Peyer's patch (tissue), 4 donors: ENCODE results near the gene RAB3B. TPM values are rescaled to one million over a fixed set of nuclear protein-coding genes. Genes with fewer than 3 reads are reported as not detected.

Source experiments
- DNase-seq, 3 donors: peaks; one replicate each; pipeline ENCODE4 v3.0.0-alpha.2; 2017 to 2019
- H3K27ac ChIP-seq, 4 donors: fragments of 200-600 bp; sonication (generic); one replicate each; pipeline ENCODE4 v1.5.1; 2016 to 2019
- H3K27me3 ChIP-seq, 2 donors: fragments of 200-600 bp; sonication (generic); one replicate each; pipeline ENCODE4 v1.5.1; 2019
- H3K36me3 ChIP-seq, 3 donors: fragments of 200-600 bp; sonication (generic); one replicate each; pipeline ENCODE4 v1.5.1; 2016 to 2019
- H3K4me1 ChIP-seq, 4 donors: fragments of 200-600 bp; sonication (generic); one replicate each; pipeline ENCODE4 v1.5.1; 2016 to 2019
- H3K4me3 ChIP-seq, 4 donors: fragments of 200-600 bp; sonication (generic); 1 replicate in 3 of 4; 2 replicates in 1 of 4; pipeline ENCODE4 v1.5.1; 2016 to 2019; ENCODE audit warnings: mild to moderate bottlenecking in 1 of 4
- H3K9me3 ChIP-seq, 4 donors: fragments of 200-600 bp; sonication (generic); one replicate each; pipeline ENCODE4 v1.5.1; 2016 to 2019; ENCODE audit warnings: mild to moderate bottlenecking in 1 of 4
- CTCF ChIP-seq, 6 experiments: fragments of 450-650 bp in 4 of 6; fragments of 200-600 bp in 2 of 6; sonication (generic) in 1 of 6; IDR thresholded peaks; one replicate each; pipeline ENCODE4 v1.5.1; 2017 to 2019; ENCODE audit warnings: antibody characterized with exemption in 6 of 6, mild to moderate bottlenecking in 3 of 6, moderate library complexity in 1 of 6
- POLR2A ChIP-seq, 2 donors: fragments of 450-650 bp; IDR thresholded peaks; one replicate each; pipeline ENCODE4 v1.5.1; 2017; ENCODE audit warnings: antibody characterized with exemption in 2 of 2, mild to moderate bottlenecking in 2 of 2, moderate library complexity in 2 of 2
- total RNA-seq, 4 donors: library from RNA; depleted of rRNA; stranded (reverse); fragments of >200 nt; gene quantifications; one replicate each; pipeline ENCODE4 v1.1.0, GENCODE V29; 2016

Gene RAB3B
- total RNA-seq, 4 donors from 2014 or later, result 0.83 to 1.6 (median 1.5) TPM

- H3K27ac ChIP-seq, result no peak overlapping the region
- no peaks in the 10 kb centered on the region for H3K36me3 ChIP-seq
- no peaks in the 10 kb centered on the region for H3K4me1 ChIP-seq
- no peaks in the 10 kb centered on the region for H3K27me3 ChIP-seq
- TF ChIP-seq POLR2A (IDR thresholded peaks at IDR 0.05), result no peak
- no peak for TF ChIP-seq CTCF (IDR thresholded peaks at IDR 0.05)
- H3K9me3 ChIP-seq, result no peaks in the 10 kb centered on the region
- H3K4me3 ChIP-seq, result no peak overlapping the region
- no peak for DNase-seq
Measured at GRCh38 chr1:51998701-51999100, 8.2 kb upstream of the RAB3B start.

- TF ChIP-seq POLR2A (IDR thresholded peaks at IDR 0.05) (no peak), CTCF (IDR thresholded peaks at IDR 0.05) (no peak)
- no peaks in the 10 kb centered on the region for H3K27me3 ChIP-seq
- DNase-seq, result no peak
- no peaks in the 10 kb centered on the region for H3K9me3 ChIP-seq
- H3K27ac ChIP-seq, result no peak overlapping the region
- no peaks in the 10 kb centered on the region for H3K36me3 ChIP-seq
- H3K4me3 ChIP-seq, result no peak overlapping the region
- H3K4me1 ChIP-seq, result no peaks in the 10 kb centered on the region
Measured at GRCh38 chr1:51997974-51998382, 7.5 kb upstream of the RAB3B start.

- no peak for DNase-seq
- TF ChIP-seq CTCF (IDR thresholded peaks at IDR 0.05) (no peak), POLR2A (IDR thresholded peaks at IDR 0.05) (no peak)
Measured at GRCh38 chr1:51989582-51990477, 670 bp downstream of the RAB3B start.

GRCh38 chr1:51988254-51988653 lies 2.2 kb downstream of the RAB3B start:
- no peak for DNase-seq
- no peaks in the 10 kb centered on the region for H3K36me3 ChIP-seq
- no peak overlapping the region for H3K4me3 ChIP-seq
- no peak for TF ChIP-seq POLR2A (IDR thresholded peaks at IDR 0.05)
- TF ChIP-seq CTCF (IDR thresholded peaks at IDR 0.05), result no peak
- H3K27me3 ChIP-seq, result no peaks in the 10 kb centered on the region
- peaks cover 0 to 6% (median 2%) of the 10 kb centered on the region in 4 donors for H3K4me1 ChIP-seq
- no peaks in the 10 kb centered on the region for H3K9me3 ChIP-seq
- no peak overlapping the region for H3K27ac ChIP-seq

More at GRCh38 chr1:51989582-51990477, 670 bp downstream of the RAB3B start:
- Histone ChIP-seq H3K27ac (no peak overlapping the region), H3K4me1 (peaks cover 0 to 6% (median 2%) of the 10 kb centered on the region in 4 donors), H3K27me3 (no peaks in the 10 kb centered on the region), H3K4me3 (peak overlapping the region; percentile 34 to 67 (median 56)), H3K36me3 (no peaks in the 10 kb centered on the region), H3K9me3 (no peaks in the 10 kb centered on the region)

- Histone ChIP-seq H3K36me3 (no peaks in the 10 kb centered on the region), H3K27me3 (no peaks in the 10 kb centered on the region), H3K4me1 (peaks cover 0 to 6% (median 2%) of the 10 kb centered on the region in 4 donors), H3K27ac (no peak overlapping the region), H3K9me3 (no peaks in the 10 kb centered on the region), H3K4me3 (no peak overlapping the region)
- DNase-seq, result no peak
- TF ChIP-seq POLR2A (IDR thresholded peaks at IDR 0.05), result no peak
- no peak for TF ChIP-seq CTCF (IDR thresholded peaks at IDR 0.05)
Measured at GRCh38 chr1:51986718-51987117, 3.8 kb downstream of the RAB3B start.
